HL-60 (cell line): ENCODE data around the gene MTHFSD.

Experiments used
- CTCF ChIP-seq: IDR thresholded peaks from one replicate; pipeline ENCODE4 v1.5.1; 2011; ENCODE audit warnings: low read length, control low read depth, inconsistent platforms; ENCODE audit not compliant: insufficient read depth
- POLR2AphosphoS5 ChIP-seq: IDR thresholded peaks from 2 replicates; pipeline ENCODE4 v1.6.1; 2012; ENCODE audit warnings: low read depth
- REST ChIP-seq: IDR thresholded peaks from 2 replicates; pipeline ENCODE4 v1.6.1; 2012; ENCODE audit warnings: low read depth; ENCODE audit not compliant: insufficient replicate concordance

DNA sequence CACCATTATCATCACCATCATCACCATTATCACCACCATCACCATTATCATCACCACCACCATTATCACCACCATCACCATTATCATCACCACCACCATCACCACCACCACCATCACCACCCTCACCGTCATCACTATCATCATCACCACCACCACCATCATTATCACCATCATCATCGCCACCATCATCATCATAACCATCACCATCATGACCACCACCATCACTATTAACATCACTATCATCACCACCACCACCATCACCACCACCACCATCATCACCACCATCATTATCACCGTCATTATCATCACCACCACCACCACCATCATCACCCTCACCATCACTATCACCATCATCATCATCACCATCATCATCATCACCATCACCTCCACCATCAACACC is 32.5 kb upstream of the MTHFSD start:
- TF ChIP-seq CTCF: no peak
- no peak for TF ChIP-seq REST
- no peak for TF ChIP-seq POLR2AphosphoS5
